ENCODE data around the gene ZNF385B.

ZNF385B gene

DNA sequence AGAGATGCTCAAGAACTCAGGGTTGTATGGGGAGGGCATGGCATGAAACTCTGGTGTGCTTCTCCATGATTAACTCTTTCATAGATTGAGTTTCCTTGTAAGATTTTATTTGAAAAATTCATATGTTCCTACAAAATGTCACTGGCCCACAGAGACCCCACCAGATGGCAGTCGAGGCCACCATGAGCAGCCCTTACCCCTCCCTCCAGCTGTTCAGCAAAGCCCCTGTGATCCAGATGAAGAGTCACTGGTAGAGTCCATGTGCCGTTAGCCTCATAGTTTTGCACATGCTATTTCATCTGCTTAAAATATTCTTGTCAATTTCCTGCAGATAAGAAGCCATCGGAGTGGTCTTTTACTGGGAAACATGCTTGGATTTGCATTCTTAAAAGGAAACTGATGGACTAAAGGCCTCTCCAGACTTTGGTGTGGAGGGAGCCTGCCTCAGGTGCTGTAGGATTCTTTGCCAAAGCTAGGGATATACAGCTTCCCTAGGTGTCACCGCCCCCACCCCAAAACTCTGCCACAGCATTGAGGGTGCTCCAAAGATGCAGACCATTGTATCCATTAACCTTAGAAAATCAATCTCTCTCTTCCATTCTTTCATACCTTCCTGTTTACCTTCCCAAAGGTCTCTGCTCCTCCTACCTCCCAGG, 18.8 kb downstream of the ZNF385B start:
- ATAC-seq (ENCODE audit: insufficient read depth, low read depth) (peak; percentile 64), DNase-seq (peak; percentile 33)
- no peaks in the 10 kb centered on the region for H3K79me2 ChIP-seq (ENCODE audit: insufficient read depth, low read length)
- H3K4me2 ChIP-seq (ENCODE audit: insufficient read depth, low read length): no peak overlapping the region
- no peaks in the 10 kb centered on the region for H4K20me1 ChIP-seq (ENCODE audit: insufficient read depth, low read length)
- H3K4me3 ChIP-seq (ENCODE audit: low read depth in 1 of 2, low read length in 2 of 2): no peak overlapping the region
- H3K36me3 ChIP-seq (ENCODE audit: insufficient read depth, low read length): no peaks in the 10 kb centered on the region
- no peaks in the 10 kb centered on the region for H3K9me3 ChIP-seq (ENCODE audit: insufficient read depth, low read length, severe bottlenecking)
- H3K27me3 ChIP-seq (ENCODE audit: insufficient read depth, low read length, poor library complexity): peaks cover 8% of the 10 kb centered on the region
- no peak overlapping the region; the same call in 1 of the 2 replicates for H2AFZ ChIP-seq (ENCODE audit: low read depth, low read length)
- H3K9ac ChIP-seq (ENCODE audit: low read depth, low read length): no peak overlapping the region
- no peak overlapping the region for H3K27ac ChIP-seq (ENCODE audit: low read length)
- H3K4me1 ChIP-seq (ENCODE audit: insufficient read depth, low read length): no peaks in the 10 kb centered on the region
- TF ChIP-seq CTCF (IDR thresholded peaks at IDR 0.05; ENCODE audit: borderline replicate concordance, extremely low read depth, low read length, poor library complexity, severe bottlenecking) (peak; percentile 60), EZH2 (IDR thresholded peaks at IDR 0.05; ENCODE audit: borderline replicate concordance, low read depth, low read length, severe bottlenecking) (no peak)

GRCh38 chr2:179840840-179841239, 20.6 kb downstream of the ZNF385B start:
- Histone ChIP-seq H3K79me2 (ENCODE audit: insufficient read depth, low read length) (no peaks in the 10 kb centered on the region), H4K20me1 (ENCODE audit: insufficient read depth, low read length) (no peaks in the 10 kb centered on the region), H3K27me3 (ENCODE audit: insufficient read depth, low read length, poor library complexity) (peaks cover 8% of the 10 kb centered on the region), H3K9ac (ENCODE audit: low read depth, low read length) (no peak overlapping the region), H2AFZ (ENCODE audit: low read depth, low read length) (no peak overlapping the region), H3K4me1 (ENCODE audit: insufficient read depth, low read length) (no peaks in the 10 kb centered on the region), H3K36me3 (ENCODE audit: insufficient read depth, low read length) (no peaks in the 10 kb centered on the region), H3K4me3 (ENCODE audit: low read depth in 1 of 2, low read length in 2 of 2) (no peak overlapping the region), H3K9me3 (ENCODE audit: insufficient read depth, low read length, severe bottlenecking) (no peaks in the 10 kb centered on the region), H3K4me2 (ENCODE audit: insufficient read depth, low read length) (no peak overlapping the region), H3K27ac (ENCODE audit: low read length) (no peak overlapping the region)
- no peak for DNase-seq
- TF ChIP-seq CTCF (IDR thresholded peaks at IDR 0.05; ENCODE audit: borderline replicate concordance, extremely low read depth, low read length, poor library complexity, severe bottlenecking): no peak
- TF ChIP-seq EZH2 (IDR thresholded peaks at IDR 0.05; ENCODE audit: borderline replicate concordance, low read depth, low read length, severe bottlenecking): no peak
- ATAC-seq (ENCODE audit: insufficient read depth, low read depth): no peak

- Histone ChIP-seq H3K9me3 (ENCODE audit: insufficient read depth, low read length, severe bottlenecking) (no peaks in the 10 kb centered on the region), H4K20me1 (ENCODE audit: insufficient read depth, low read length) (no peaks in the 10 kb centered on the region), H3K27ac (ENCODE audit: low read length) (no peak overlapping the region), H2AFZ (ENCODE audit: low read depth, low read length) (no peak overlapping the region), H3K4me1 (ENCODE audit: insufficient read depth, low read length) (no peaks in the 10 kb centered on the region), H3K36me3 (ENCODE audit: insufficient read depth, low read length) (no peaks in the 10 kb centered on the region), H3K27me3 (ENCODE audit: insufficient read depth, low read length, poor library complexity) (peaks cover 4% of the 10 kb centered on the region), H3K4me2 (ENCODE audit: insufficient read depth, low read length) (no peak overlapping the region), H3K79me2 (ENCODE audit: insufficient read depth, low read length) (no peaks in the 10 kb centered on the region), H3K4me3 (ENCODE audit: low read depth in 1 of 2, low read length in 2 of 2) (no peak overlapping the region), H3K9ac (ENCODE audit: low read depth, low read length) (no peak overlapping the region)
- ATAC-seq (ENCODE audit: insufficient read depth, low read depth) (no peak), DNase-seq (no peak)
- TF ChIP-seq EZH2 (IDR thresholded peaks at IDR 0.05; ENCODE audit: borderline replicate concordance, low read depth, low read length, severe bottlenecking): no peak
- no peak for TF ChIP-seq CTCF (IDR thresholded peaks at IDR 0.05; ENCODE audit: borderline replicate concordance, extremely low read depth, low read length, poor library complexity, severe bottlenecking)
Measured at GRCh38 chr2:179837408-179837807, 24.0 kb downstream of the ZNF385B start.

Measured in DND-41 (cell line).